Measurements from ENCODE around the gene PLPP7.
"Not testable (repeated sequence)": the region's sequence is repeated elsewhere in the genome, so short reads cannot be mapped to it uniquely, and the experiment has no call there.

Gene PLPP7

DNA sequence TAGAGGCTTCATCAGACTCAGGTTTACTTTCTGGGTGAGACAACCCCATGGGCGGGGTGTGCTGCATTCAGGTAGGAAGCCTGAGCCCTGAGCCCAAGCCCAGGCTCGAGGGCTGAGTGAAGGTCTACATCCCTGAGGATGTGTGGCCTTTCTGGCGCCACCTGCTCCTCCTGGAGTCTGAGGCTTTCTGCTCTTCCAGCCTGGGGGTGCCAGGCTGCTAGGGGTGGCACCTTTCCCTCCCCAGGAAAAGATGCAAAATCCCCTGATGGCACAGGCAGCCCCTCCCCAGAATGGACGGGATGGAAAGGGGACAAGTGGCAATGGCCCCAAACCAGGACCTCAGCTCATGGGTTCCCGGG is 60.0 kb downstream of the PLPP7 start:
- no peak for DNase-seq (ENCODE audit: low read depth)
- H3K4me3 ChIP-seq (ENCODE audit: low read depth, low read length): no peak overlapping the region

DNA sequence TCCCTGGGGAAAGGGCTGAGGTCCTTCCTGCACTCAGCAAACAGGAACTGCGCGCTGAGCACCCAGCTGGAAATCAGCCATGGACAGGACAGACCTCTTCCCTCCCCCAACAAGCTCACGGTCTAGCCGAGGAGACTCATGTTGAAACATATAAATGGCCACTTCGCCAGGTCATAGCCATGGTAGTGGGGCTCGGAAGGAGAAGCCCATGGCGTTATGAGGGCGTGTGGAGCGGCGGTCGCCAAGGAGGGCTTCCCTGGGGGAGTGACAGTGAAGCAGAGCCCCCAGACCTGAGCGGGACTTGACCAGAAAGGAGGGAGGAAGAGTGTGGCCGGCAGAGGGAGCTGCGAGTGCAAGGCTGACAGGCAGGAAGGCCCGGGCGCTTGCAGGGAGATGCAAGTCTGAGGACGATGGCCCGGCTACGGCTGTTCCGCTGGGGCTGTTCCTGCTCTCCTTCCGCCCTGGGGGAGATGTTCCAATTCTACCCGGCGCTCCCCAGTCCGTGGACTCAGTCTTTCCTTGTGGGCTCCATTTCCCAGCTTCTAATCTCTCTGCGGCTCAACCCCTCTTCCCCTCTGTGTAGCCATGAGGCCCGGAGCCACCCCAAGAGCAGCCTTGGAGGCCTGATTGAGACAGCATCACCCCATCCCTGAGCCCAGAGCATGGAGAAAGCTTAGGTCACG is 60.5 kb downstream of the PLPP7 start:
- H3K4me3 ChIP-seq (ENCODE audit: low read depth, low read length): peak overlapping the region; percentile 35

DNA sequence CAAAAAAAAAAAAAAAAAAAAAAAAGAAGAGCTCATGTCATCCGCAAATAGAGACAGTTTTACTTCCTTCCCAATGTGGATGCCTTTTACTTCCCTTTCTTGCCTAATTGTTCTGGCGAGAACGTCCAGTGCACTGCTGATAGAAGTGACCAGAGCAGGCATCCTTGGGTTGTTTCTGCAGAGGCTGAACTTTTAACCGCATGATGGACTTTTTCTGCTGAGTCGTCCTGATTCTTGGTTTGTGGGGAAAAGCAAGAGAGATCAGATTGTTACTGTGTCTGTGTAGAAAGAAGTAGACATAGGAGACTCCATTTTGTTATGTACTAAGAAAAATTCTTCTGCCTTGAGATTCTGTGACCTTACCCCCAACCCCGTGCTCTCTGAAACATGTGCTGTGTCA is 67.0 kb downstream of the PLPP7 start:
- not testable (repeated sequence) for H3K4me3 ChIP-seq (ENCODE audit: low read depth, low read length); DNase-seq (ENCODE audit: low read depth)

More for the DNA sequence above, 60.5 kb downstream of the PLPP7 start:
- DNase-seq (ENCODE audit: low read depth): peak; percentile 33

DNA sequence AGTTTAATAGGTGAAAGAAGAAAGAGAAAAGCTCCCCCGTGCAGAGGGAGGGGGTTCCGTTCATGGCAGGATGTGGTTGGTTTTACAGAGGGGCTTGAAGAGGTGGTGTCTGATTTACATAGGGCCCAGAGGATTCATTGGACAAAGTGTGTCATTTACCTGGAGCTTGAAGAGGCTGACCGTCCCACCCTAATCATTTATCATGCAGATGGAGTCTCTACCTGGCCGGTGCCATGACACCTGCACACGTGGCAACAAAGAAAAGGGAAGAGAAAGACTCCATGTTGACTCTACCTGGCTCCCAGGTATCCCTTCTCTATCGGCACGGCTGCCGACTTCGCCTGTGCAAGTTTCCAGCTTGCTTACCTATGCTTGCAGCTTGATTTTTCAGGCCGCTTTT is 69.0 kb downstream of the PLPP7 start:
- no peak for DNase-seq (ENCODE audit: low read depth)
- H3K4me3 ChIP-seq (ENCODE audit: low read depth, low read length): no peak overlapping the region

Measured in skeletal muscle cell (primary cell).